Measurements from ENCODE around the gene NT5C1B.

- TF ChIP-seq CTCF (IDR thresholded peaks at IDR 0.05) (no peak), POLR2A (IDR thresholded peaks at IDR 0.05) (no peak)
These were observed 42.8 kb downstream of the NT5C1B start for GRCh38 chr2:18546567-18546966.
